ENCODE measurements around the gene FYN. TPM values are rescaled to one million over a fixed set of nuclear protein-coding genes. Genes with fewer than 3 reads are reported as not detected.

Gene FYN
- total and polyA plus RNA-seq, 2 of the 4 experiments (the other 2 are of a cell fraction): 30.8 to 36.4 TPM

DNA sequence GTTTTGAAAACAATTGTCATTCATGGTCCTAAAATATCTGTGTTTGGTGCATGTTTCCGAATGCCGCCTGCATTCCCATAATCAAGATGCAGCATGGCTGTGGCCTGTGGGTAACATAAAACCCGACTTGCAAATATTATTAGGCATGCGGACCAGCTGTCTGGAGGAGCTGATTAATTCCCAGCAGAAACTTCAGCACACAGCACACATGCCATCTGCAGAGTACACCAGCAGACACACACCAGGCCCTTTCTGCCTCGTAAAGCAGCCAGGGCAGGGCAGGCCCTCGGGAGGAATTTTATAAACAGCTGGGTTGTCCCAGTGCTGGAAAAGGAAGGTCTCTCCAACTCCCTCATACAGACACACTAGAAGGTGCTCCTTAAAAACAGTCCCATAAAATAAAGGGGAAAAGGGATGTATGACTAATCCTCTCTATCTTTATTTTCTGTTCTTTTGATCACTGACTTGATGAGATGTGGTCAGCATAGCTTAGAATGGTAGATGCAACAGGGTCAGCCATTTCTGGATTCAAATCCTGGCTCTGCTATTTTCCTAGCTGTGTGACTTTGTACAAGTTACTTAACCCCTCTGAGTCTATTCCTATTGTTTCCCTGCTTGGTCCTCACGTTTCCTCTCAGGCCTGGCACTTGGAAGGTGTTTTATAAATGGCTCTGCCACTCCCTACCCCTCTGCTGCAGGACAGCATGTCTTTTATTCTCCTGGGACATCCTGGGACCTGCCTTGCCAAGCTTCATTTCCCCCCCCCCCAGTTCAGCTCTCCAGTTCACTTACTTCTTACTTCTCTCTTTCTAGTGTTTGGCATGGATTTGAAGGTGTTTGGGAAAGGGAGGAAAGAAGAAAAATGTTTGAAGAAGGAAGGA lies 181.7 kb downstream of the FYN start (continued):
- no peak for TF ChIP-seq RFX5 (IDR thresholded peaks at IDR 0.05; ENCODE audit: low read depth, low read length)

DNA sequence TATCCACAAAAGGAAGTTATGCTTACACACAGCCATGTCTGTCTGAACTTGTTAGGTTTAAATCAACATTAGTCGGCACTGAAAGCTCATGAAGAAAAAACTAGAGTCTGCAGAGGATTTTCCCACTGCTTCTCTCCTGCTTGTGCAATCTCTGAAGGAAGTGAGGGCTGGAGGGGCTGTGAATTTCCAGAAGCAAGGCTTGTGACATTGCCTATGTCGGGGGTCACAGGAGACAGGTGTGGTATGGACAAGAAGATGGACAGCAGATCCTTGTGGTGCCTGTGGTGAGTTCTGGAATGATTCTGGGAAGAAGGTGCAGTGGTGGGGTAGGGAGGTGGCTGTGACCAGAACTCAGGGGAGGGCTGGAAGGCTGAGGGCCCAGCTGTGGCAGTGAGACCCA lies 183.3 kb downstream of the FYN start:
- Histone ChIP-seq H3K79me1 (ENCODE audit: low read depth in 1 of 2, low read length in 2 of 2) (no peaks in the 10 kb centered on the region), H4K5ac (ENCODE audit: low read depth, low read length) (no peak overlapping the region), H3K14ac (replicated peaks; ENCODE audit: low read depth, low read length) (no peak overlapping the region), H3K9me1 (ENCODE audit: insufficient read depth, low read length) (peaks cover 8% of the 10 kb centered on the region; the same call in 1 of the 2 replicates), H2AK9ac (replicated peaks; ENCODE audit: low read depth, low read length, poor library complexity) (no peak overlapping the region), H4K91ac (ENCODE audit: insufficient read depth, low read depth, low read length) (no peak overlapping the region), H3K9me3 (ENCODE audit: control insufficient read depth, insufficient read depth, low read length) (no peaks in the 10 kb centered on the region), H2BK5ac (ENCODE audit: low read depth, low read length, poor library complexity, severe bottlenecking) (no peak overlapping the region), H3K36me3 (ENCODE audit: control insufficient read depth, insufficient read depth, low read length) (peaks cover 49% of the 10 kb centered on the region), H3K4ac (ENCODE audit: low read depth, low read length) (no peak overlapping the region), H2BK15ac (ENCODE audit: low read depth, low read length) (no peak overlapping the region), H4K8ac (ENCODE audit: low read depth in 2 of 2, low read length in 2 of 2) (no peak overlapping the region), H3K27me3 (ENCODE audit: control insufficient read depth, insufficient read depth, low read length) (no peaks in the 10 kb centered on the region), H2BK120ac (ENCODE audit: low read depth, low read length) (no peak overlapping the region), H3K4me2 (ENCODE audit: low read depth, low read length) (no peak overlapping the region), H2AFZ (replicated peaks; ENCODE audit: low read length, poor library complexity) (no peak overlapping the region), H3K27ac (ENCODE audit: insufficient read depth, low read length) (no peak overlapping the region), H2BK20ac (ENCODE audit: low read depth, low read length) (no peak overlapping the region), H3K23ac (ENCODE audit: low read depth, low read length) (no peak overlapping the region), H3K56ac (ENCODE audit: extremely low read depth, insufficient read depth, low read length) (no peak overlapping the region), H3K18ac (ENCODE audit: low read depth, low read length) (no peak overlapping the region), H4K20me1 (ENCODE audit: insufficient read depth, low read length) (no peaks in the 10 kb centered on the region), H3K4me1 (ENCODE audit: control insufficient read depth, insufficient read depth, low read length) (no peaks in the 10 kb centered on the region), H2AK5ac (ENCODE audit: low read depth, low read length) (no peak overlapping the region), H3K9ac (ENCODE audit: low read depth, low read length) (no peak overlapping the region), H3K4me3 (ENCODE audit: insufficient read depth, low read depth, low read length) (no peak overlapping the region)
- DNase-seq (no peak), ATAC-seq (ENCODE audit: low read depth) (no peak)
- intact Hi-C loops (cut with micrococcal nuclease) (loop anchor here (5.0 kb wide), 1 partner anchor 208 kb away; the partner anchor contains the start of gene REV3L), dilution Hi-C loops (cut with HindIII; ENCODE audit: low sequenced_read_pairs, unreplicated experiment) (no loop called here), in situ Hi-C loops (cut with MboI; ENCODE audit: low sequenced_read_pairs) (loop anchor here (25.0 kb wide), 1 partner anchor 653 kb away; no protein-coding TSS in a partner anchor)
- WGBS, 2 experiments (ENCODE audit: extremely low coverage in 2 of 2, insufficient read length in 1 of 2): 79% methylated on average over 2 of the region's 2 CpGs; no CpG with 5 or more reads in 1 of the 2 experiments
- POLR2A ChIA-PET (ENCODE audit: unreplicated experiment): no interaction called here
- no TSS peak for BruUV-seq (replicated peaks)
- CTCF ChIA-PET: no interaction called here
- TF ChIP-seq, protein P1, sequence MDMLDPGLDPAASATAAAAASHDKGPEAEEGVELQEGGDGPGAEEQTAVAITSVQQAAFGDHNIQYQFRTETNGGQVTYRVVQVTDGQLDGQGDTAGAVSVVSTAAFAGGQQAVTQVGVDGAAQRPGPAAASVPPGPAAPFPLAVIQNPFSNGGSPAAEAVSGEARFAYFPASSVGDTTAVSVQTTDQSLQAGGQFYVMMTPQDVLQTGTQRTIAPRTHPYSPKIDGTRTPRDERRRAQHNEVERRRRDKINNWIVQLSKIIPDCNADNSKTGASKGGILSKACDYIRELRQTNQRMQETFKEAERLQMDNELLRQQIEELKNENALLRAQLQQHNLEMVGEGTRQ (IDR thresholded peaks at IDR 0.05; ENCODE audit: low read depth, low read length): no peak
- no peak for TF ChIP-seq FOS (IDR thresholded peaks at IDR 0.05; ENCODE audit: low read depth, low read length)
- TF ChIP-seq SMC3 (IDR thresholded peaks at IDR 0.05; ENCODE audit: low read depth, low read length): no peak
- TF ChIP-seq RAD21 (IDR thresholded peaks at IDR 0.05; ENCODE audit: low read length): no peak
- TF ChIP-seq NFE2L2 (IDR thresholded peaks at IDR 0.05; ENCODE audit: low read depth, low read length): no peak
- TF ChIP-seq MAZ (IDR thresholded peaks at IDR 0.05; ENCODE audit: borderline replicate concordance, low read depth, low read length): no peak
- TF ChIP-seq CHD1 (IDR thresholded peaks at IDR 0.05; ENCODE audit: low read depth, low read length): no peak
- TF ChIP-seq, protein P2, sequence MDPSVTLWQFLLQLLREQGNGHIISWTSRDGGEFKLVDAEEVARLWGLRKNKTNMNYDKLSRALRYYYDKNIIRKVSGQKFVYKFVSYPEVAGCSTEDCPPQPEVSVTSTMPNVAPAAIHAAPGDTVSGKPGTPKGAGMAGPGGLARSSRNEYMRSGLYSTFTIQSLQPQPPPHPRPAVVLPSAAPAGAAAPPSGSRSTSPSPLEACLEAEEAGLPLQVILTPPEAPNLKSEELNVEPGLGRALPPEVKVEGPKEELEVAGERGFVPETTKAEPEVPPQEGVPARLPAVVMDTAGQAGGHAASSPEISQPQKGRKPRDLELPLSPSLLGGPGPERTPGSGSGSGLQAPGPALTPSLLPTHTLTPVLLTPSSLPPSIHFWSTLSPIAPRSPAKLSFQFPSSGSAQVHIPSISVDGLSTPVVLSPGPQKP (IDR thresholded peaks at IDR 0.05; ENCODE audit: borderline replicate concordance, low read depth, low read length): no peak
- TF ChIP-seq CEBPB (IDR thresholded peaks at IDR 0.05; ENCODE audit: low read depth, low read length): no peak
- no peak for TF ChIP-seq POLR2A (IDR thresholded peaks at IDR 0.05; ENCODE audit: low read depth, low read length)
- TF ChIP-seq MAFK (IDR thresholded peaks at IDR 0.05; ENCODE audit: low read depth, low read length): no peak
- no peak for TF ChIP-seq RFX5 (IDR thresholded peaks at IDR 0.05; ENCODE audit: low read depth, low read length)
- TF ChIP-seq, protein P3, sequence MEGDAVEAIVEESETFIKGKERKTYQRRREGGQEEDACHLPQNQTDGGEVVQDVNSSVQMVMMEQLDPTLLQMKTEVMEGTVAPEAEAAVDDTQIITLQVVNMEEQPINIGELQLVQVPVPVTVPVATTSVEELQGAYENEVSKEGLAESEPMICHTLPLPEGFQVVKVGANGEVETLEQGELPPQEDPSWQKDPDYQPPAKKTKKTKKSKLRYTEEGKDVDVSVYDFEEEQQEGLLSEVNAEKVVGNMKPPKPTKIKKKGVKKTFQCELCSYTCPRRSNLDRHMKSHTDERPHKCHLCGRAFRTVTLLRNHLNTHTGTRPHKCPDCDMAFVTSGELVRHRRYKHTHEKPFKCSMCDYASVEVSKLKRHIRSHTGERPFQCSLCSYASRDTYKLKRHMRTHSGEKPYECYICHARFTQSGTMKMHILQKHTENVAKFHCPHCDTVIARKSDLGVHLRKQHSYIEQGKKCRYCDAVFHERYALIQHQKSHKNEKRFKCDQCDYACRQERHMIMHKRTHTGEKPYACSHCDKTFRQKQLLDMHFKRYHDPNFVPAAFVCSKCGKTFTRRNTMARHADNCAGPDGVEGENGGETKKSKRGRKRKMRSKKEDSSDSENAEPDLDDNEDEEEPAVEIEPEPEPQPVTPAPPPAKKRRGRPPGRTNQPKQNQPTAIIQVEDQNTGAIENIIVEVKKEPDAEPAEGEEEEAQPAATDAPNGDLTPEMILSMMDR (conservative IDR thresholded peaks at IDR 0.05; ENCODE audit: low read depth, low read length): no peak

Measured in IMR-90 (cell line).